Neural cell (in vitro differentiated cells): ENCODE measurements around the gene L3MBTL2.

Experiments
- EP300 ChIP-seq: fragments of 450-650 bp; conservative IDR thresholded peaks from 2 replicates; pipeline ENCODE4 v1.6.1; 2014; ENCODE audit warnings: antibody characterized with exemption, mild to moderate bottlenecking, moderate library complexity; ENCODE audit not compliant: poor library complexity, severe bottlenecking
- EZH2 ChIP-seq: fragments of 200-600, 300-800 bp; shearing (Covaris generic), sonication (generic); IDR thresholded peaks from 2 replicates; pipeline ENCODE4 v1.6.1; 2014; ENCODE audit warnings: antibody characterized with exemption, low read length, borderline replicate concordance, mild to moderate bottlenecking; ENCODE audit not compliant: insufficient read depth, poor library complexity, severe bottlenecking
- MXI1 ChIP-seq: fragments of 450-650 bp; conservative IDR thresholded peaks from 2 replicates; pipeline ENCODE4 v1.6.1; 2014; ENCODE audit warnings: antibody characterized with exemption, mild to moderate bottlenecking; ENCODE audit not compliant: poor library complexity, severe bottlenecking
- POLR2AphosphoS5 ChIP-seq: IDR thresholded peaks from 2 replicates; pipeline ENCODE4 v1.6.1; 2012
- RAD21 ChIP-seq: fragments of 450-650 bp; conservative IDR thresholded peaks from 2 replicates; pipeline ENCODE4 v1.6.1; 2014; ENCODE audit warnings: antibody characterized with exemption, mild to moderate bottlenecking, moderate library complexity
- SMC3 ChIP-seq: fragments of 450-650 bp; conservative IDR thresholded peaks from 2 replicates; pipeline ENCODE4 v1.6.1; 2014; ENCODE audit warnings: antibody characterized with exemption, mild to moderate bottlenecking, moderate library complexity; ENCODE audit not compliant: poor library complexity
- TAF1 ChIP-seq: IDR thresholded peaks from 2 replicates; pipeline ENCODE4 v1.6.1; 2012; ENCODE audit warnings: low read depth
- TF ChIP-seq, protein P1 (sequence below): fragments of 450-650 bp; IDR thresholded peaks from 2 replicates; pipeline ENCODE4 v1.5.1; 2014; ENCODE audit warnings: antibody characterized with exemption, mild to moderate bottlenecking, moderate library complexity; ENCODE audit not compliant: poor library complexity, severe bottlenecking
- TF ChIP-seq, protein P2 (sequence below): IDR thresholded peaks from 2 replicates; pipeline ENCODE4 v1.6.1; 2012; ENCODE audit warnings: borderline replicate concordance

DNA sequence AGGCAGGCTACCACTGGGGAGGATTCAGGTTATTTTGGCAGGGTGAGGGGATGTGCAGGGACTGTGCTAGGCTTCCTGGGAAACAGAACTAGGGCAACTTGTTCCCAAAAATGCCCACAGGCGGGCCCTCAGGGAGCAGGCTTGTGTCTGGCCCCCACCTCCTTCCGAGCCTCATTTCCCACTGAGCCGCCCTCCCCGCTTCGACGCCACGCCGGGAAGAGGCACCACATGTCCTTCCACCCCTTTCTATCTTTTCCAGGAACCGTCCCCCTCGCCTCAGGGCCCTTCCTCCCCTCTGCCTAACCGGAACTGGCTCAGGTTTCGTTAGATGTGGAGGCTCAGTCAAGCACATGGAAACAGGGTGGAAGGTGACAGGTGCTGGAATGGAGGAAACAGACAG lies 45.0 kb downstream of the L3MBTL2 start:
- TF ChIP-seq SMC3 (no peak), POLR2AphosphoS5 (no peak), RAD21 (no peak), EZH2 (no peak), EP300 (no peak), TAF1 (no peak), MXI1 (no peak)
- TF ChIP-seq, protein P1, sequence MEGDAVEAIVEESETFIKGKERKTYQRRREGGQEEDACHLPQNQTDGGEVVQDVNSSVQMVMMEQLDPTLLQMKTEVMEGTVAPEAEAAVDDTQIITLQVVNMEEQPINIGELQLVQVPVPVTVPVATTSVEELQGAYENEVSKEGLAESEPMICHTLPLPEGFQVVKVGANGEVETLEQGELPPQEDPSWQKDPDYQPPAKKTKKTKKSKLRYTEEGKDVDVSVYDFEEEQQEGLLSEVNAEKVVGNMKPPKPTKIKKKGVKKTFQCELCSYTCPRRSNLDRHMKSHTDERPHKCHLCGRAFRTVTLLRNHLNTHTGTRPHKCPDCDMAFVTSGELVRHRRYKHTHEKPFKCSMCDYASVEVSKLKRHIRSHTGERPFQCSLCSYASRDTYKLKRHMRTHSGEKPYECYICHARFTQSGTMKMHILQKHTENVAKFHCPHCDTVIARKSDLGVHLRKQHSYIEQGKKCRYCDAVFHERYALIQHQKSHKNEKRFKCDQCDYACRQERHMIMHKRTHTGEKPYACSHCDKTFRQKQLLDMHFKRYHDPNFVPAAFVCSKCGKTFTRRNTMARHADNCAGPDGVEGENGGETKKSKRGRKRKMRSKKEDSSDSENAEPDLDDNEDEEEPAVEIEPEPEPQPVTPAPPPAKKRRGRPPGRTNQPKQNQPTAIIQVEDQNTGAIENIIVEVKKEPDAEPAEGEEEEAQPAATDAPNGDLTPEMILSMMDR, result no peak
- TF ChIP-seq, protein P2, sequence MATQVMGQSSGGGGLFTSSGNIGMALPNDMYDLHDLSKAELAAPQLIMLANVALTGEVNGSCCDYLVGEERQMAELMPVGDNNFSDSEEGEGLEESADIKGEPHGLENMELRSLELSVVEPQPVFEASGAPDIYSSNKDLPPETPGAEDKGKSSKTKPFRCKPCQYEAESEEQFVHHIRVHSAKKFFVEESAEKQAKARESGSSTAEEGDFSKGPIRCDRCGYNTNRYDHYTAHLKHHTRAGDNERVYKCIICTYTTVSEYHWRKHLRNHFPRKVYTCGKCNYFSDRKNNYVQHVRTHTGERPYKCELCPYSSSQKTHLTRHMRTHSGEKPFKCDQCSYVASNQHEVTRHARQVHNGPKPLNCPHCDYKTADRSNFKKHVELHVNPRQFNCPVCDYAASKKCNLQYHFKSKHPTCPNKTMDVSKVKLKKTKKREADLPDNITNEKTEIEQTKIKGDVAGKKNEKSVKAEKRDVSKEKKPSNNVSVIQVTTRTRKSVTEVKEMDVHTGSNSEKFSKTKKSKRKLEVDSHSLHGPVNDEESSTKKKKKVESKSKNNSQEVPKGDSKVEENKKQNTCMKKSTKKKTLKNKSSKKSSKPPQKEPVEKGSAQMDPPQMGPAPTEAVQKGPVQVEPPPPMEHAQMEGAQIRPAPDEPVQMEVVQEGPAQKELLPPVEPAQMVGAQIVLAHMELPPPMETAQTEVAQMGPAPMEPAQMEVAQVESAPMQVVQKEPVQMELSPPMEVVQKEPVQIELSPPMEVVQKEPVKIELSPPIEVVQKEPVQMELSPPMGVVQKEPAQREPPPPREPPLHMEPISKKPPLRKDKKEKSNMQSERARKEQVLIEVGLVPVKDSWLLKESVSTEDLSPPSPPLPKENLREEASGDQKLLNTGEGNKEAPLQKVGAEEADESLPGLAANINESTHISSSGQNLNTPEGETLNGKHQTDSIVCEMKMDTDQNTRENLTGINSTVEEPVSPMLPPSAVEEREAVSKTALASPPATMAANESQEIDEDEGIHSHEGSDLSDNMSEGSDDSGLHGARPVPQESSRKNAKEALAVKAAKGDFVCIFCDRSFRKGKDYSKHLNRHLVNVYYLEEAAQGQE, result no peak
